HEK293 (cell line): Measurements from ENCODE around the gene UGT1A10.

ENCODE experiments used
- CTCF ChIA-PET: fragments of 350-600 bp; formaldehyde crosslinking; extraction: SDS; loops from one replicate; lab custom pipeline; 2021; ENCODE audit warnings: antibody characterized with exemption; lab: Yijun Ruan, JAX
- POLR2A ChIA-PET: fragments of 300-600 bp; formaldehyde crosslinking; extraction: SDS; loops from one replicate; lab custom pipeline; 2020; ENCODE audit warnings: antibody characterized with exemption, inconsistent platforms; lab: Yijun Ruan, JAX
- H3K27ac ChIP-seq: fragments of 200-500 bp; sonication (Bioruptor generic); 2 replicates; pipeline ENCODE4 v1.5.1; 2014; ENCODE audit warnings: low read depth, low read length, control low read depth, inconsistent platforms; ENCODE audit errors: extremely low read depth
- H3K36me3 ChIP-seq, 2 experiments: fragments of 200-500 bp in 1 of 2; sonication (Bioruptor generic) in 1 of 2; 1 replicate in 1 of 2; 2 replicates in 1 of 2; pipeline ENCODE4 v1.5.1; 2014 to 2017; ENCODE audit warnings: inconsistent platforms in 2 of 2, low read length in 2 of 2; ENCODE audit not compliant: control insufficient read depth in 2 of 2, insufficient read depth in 1 of 2
- H3K4me1 ChIP-seq: fragments of 200-500 bp; sonication (Bioruptor generic); 2 replicates; pipeline ENCODE4 v1.5.1; 2014; ENCODE audit warnings: mild to moderate bottlenecking, low read length, inconsistent platforms; ENCODE audit not compliant: control insufficient read depth, insufficient read depth
- H3K4me3 ChIP-seq: 2 replicates; pipeline ENCODE4 v1.5.1; 2011; ENCODE audit warnings: low read depth, mild to moderate bottlenecking, control low read depth, low read length, moderate library complexity
- H3K9me3 ChIP-seq: fragments of 200-500 bp; sonication (Bioruptor generic); 2 replicates; pipeline ENCODE4 v1.5.1; 2014; ENCODE audit warnings: low read depth, low read length, inconsistent platforms; ENCODE audit not compliant: control insufficient read depth, insufficient read depth
- ATF2 ChIP-seq: fragments of 450-650 bp; formaldehyde crosslinking; IDR thresholded peaks from 2 replicates; pipeline ENCODE4 v1.5.1; 2016; ENCODE audit warnings: missing biosample characterization, missing genetic modification characterization, low read depth
- INSM2 ChIP-seq: fragments of 450-650 bp; formaldehyde crosslinking; IDR thresholded peaks from 2 replicates; pipeline ENCODE4 v1.5.1; 2016; ENCODE audit warnings: missing biosample characterization, missing genetic modification characterization
- REST ChIP-seq: fragments of 450-650 bp; formaldehyde crosslinking; IDR thresholded peaks from 2 replicates; pipeline ENCODE4 v1.5.1; 2016; ENCODE audit warnings: missing biosample characterization, missing genetic modification characterization
- YY2 ChIP-seq: fragments of 450-650 bp; formaldehyde crosslinking; IDR thresholded peaks from 2 replicates; pipeline ENCODE4 v1.5.1; 2016; ENCODE audit warnings: missing biosample characterization, missing genetic modification characterization
- ZBTB11 ChIP-seq: fragments of 450-650 bp; formaldehyde crosslinking; conservative IDR thresholded peaks from 2 replicates; pipeline ENCODE4 v1.5.1; 2016; ENCODE audit warnings: low read depth, missing biosample characterization, missing genetic modification characterization
- ZNF114 ChIP-seq: fragments of 450-650 bp; formaldehyde crosslinking; IDR thresholded peaks from 2 replicates; pipeline ENCODE4 v1.5.0; 2017; ENCODE audit warnings: missing biosample characterization, missing genetic modification characterization
- ZNF239 ChIP-seq: fragments of 450-650 bp; formaldehyde crosslinking; IDR thresholded peaks from 2 replicates; pipeline ENCODE4 v1.5.1; 2016; ENCODE audit warnings: missing biosample characterization, missing genetic modification characterization
- ZNF24 ChIP-seq: fragments of 450-650 bp; formaldehyde crosslinking; IDR thresholded peaks from 2 replicates; pipeline ENCODE4 v1.5.1; 2016; ENCODE audit warnings: missing biosample characterization, missing genetic modification characterization
- ZNF324 ChIP-seq: fragments of 450-650 bp; formaldehyde crosslinking; IDR thresholded peaks from 2 replicates; pipeline ENCODE4 v1.5.1; 2016; ENCODE audit warnings: missing biosample characterization, missing genetic modification characterization
- ZNF366 ChIP-seq: fragments of 450-650 bp; formaldehyde crosslinking; conservative IDR thresholded peaks from 2 replicates; pipeline ENCODE4 v1.5.1; 2016; ENCODE audit warnings: missing biosample characterization, missing genetic modification characterization
- ZNF560 ChIP-seq: fragments of 450-650 bp; formaldehyde crosslinking; IDR thresholded peaks from 2 replicates; pipeline ENCODE4 v1.5.1; 2017; ENCODE audit warnings: missing biosample characterization, missing genetic modification characterization, borderline replicate concordance
- ZNF585B ChIP-seq: fragments of 450-650 bp; formaldehyde crosslinking; IDR thresholded peaks from 2 replicates; pipeline ENCODE4 v1.5.1; 2016; ENCODE audit warnings: missing biosample characterization, missing genetic modification characterization
- ZNF776 ChIP-seq: fragments of 450-650 bp; formaldehyde crosslinking; IDR thresholded peaks from 2 replicates; pipeline ENCODE4 v1.5.0; 2017; ENCODE audit warnings: missing biosample characterization, missing genetic modification characterization, borderline replicate concordance

Gene UGT1A10

GRCh38 chr2:233810385-233810784 is 174.1 kb downstream of the UGT1A10 start:
- ChIA-PET CTCF (no interaction called here), POLR2A (no interaction called here)

GRCh38 chr2:233811087-233811486 is 174.8 kb downstream of the UGT1A10 start:
- no peaks in the 10 kb centered on the region for H3K9me3 ChIP-seq
- H3K27ac ChIP-seq, result no peak overlapping the region
- POLR2A ChIA-PET, result no interaction called here
- no peaks in the 10 kb centered on the region for H3K36me3 ChIP-seq
- TF ChIP-seq ATF2 (tag by site-specific recombination) (no peak), REST (tag by site-specific recombination) (no peak), ZBTB11 (no peak), ZNF24 (tag by site-specific recombination) (no peak), INSM2 (tag by site-specific recombination) (no peak), ZNF114 (no peak), ZNF366 (no peak)
- no peaks in the 10 kb centered on the region for H3K4me1 ChIP-seq
- CTCF ChIA-PET, result interaction anchor here (0.5 kb wide), 2 partner anchors 114 to 277 kb away, joined by 3 read pairs; no protein-coding TSS in a partner anchor
- H3K4me3 ChIP-seq, result no peak overlapping the region

More at GRCh38 chr2:233810385-233810784, 174.1 kb downstream of the UGT1A10 start:
- no peaks in the 10 kb centered on the region for H3K4me1 ChIP-seq
- H3K36me3 ChIP-seq, result no peaks in the 10 kb centered on the region
- TF ChIP-seq YY2 (tag by site-specific recombination) (no peak), ZNF324 (tag by site-specific recombination) (no peak), ZNF560 (tag by site-specific recombination) (no peak), ZNF239 (no peak), ZNF776 (tag by site-specific recombination) (no peak), ZNF585B (tag by site-specific recombination) (no peak), REST (tag by site-specific recombination) (no peak)
- TF ChIP-seq, all 188 proteins: peak for 0
- Histone ChIP-seq H3K4me3 (no peak overlapping the region), H3K27ac (no peak overlapping the region), H3K9me3 (no peaks in the 10 kb centered on the region)
